CD4-positive, alpha-beta T cell treated with Interleukin-4 for 4 hours (primary cell): ENCODE results near the gene SMC4.
"Not testable (repeated sequence)": the region's sequence is repeated elsewhere in the genome, so short reads cannot be mapped to it uniquely, and the experiment has no call there.

Experiments
- DNase-seq: peaks from one replicate; pipeline ENCODE4 v3.0.0-alpha.2; 2020

Gene SMC4

DNA sequence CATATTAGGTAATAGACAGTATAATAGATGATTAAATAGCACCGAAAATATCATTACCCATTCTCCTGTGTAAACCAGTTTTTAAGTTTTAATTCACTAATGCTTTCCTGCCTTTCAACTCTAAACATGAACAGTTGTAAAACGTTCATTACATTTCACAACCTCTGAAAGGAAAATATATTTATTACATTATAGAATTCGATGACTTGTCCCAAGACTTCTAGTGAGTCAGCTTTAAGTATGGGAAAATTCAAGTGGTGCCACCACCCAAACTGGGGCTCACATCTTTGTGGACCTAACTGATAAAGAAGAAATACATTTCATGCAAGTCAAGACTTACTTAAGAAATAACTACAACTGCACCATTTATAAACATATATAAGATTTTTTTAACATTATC lies 48.1 kb downstream of the SMC4 start:
- DNase-seq: no peak

DNA sequence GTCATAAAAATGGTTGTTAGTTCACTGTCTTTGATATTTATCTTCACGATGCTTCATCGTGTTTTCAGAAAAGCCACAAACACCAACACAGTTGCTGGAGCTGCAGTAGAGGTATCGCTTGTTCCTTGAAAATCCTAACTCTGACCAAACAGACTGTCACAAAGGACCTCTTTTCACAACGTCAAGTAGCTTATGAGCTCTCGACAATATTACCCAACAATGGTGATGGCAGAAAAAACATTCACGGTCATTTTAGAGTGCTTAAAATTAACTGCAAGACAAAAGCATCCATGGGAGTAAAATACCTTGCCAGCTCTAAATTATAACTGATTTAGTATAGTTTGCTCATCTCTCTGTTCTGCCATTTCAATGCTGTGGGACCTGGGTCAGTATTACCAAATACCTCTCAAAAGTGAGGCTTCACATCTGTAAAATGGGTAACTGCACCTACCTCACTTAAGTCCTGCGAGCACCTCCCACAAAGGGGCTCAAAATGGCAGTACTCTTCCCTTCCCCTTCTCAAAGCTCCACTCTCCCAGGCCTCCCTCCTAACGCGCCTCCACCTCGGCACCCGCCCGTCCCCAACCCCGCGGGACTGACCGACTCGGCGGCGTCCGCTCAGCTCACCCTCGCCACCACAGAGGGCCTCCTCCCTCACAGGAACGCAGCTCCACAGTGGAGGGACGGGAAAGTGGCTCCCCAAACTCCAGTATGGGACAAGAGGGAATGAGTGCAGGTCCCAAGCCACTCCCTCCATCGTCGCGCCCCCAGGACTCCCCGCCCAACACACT lies 49.6 kb downstream of the SMC4 start:
- DNase-seq: peak; percentile 43

DNA sequence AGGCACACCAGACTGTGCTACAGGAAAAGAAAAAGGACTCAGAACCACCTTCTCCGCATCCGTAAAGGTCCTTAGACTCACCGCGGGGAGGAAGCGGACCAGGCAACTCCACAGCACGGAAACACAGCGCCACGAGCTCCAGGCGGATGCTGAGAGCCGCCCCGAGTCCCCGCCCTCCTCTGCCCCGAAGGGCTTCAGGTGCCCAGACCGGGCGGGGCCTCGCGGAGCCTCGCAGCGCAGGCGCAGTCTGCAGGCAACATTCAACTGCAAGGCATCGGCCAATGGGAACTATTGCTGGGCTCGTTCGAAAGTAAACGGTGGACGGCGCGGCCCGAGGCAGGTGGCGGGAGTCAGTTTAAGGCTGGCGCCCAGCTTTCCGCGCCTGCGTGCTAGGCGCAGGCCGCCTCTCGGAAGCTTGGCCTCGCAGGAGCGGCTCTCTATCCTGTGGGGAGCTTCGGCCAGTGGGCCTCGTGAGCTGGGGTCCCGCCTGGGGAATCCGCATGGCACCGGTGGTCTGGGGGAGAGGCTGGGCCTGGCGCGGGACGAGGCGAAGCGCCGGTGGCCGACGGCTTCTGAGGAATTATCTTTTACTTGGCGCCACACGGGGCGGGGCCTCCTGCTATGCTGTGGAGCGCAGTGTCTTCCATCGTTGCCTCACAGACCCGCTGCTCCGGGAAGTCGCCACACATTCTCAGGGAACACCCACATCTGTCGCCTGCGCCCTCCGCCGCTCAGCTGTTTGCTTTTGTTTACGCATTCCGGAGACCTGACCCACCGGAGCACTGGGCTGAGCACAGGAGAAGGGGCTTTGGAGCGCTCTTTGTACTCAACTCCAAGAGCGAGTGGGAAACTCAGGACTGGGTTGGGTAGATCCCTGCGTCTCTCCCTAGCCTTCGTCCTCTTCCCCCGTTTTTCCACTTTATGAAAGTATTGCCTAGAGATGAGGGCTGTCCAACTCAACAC lies 50.5 kb downstream of the SMC4 start, which contains the start of gene TRIM59:
Gene TRIM59 (minus strand): TSS at position 151 of the 963 bp plus-strand sequence. CDS start 10,603 bp downstream, outside the sequence.
- DNase-seq: peak; percentile 98

DNA sequence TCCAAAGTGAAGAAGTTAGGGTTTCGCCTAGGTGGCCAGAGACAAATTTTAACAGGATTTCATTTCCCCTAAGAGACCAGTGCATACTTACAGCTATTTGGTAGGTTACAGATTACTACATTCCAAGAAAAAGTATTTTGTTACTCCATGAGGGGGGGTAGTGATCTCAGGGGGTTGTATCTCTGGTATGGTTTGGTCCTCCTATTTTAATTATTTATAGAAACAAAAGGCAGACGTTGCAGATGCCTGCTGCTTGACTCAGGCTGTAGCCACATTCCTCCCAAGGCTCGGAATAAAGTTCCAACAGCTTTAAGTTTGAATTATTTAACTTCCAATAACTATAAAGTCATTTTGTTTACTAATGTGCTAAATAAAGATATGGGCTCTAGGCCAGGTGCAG lies 51.4 kb downstream of the SMC4 start:
- no peak for DNase-seq

DNA sequence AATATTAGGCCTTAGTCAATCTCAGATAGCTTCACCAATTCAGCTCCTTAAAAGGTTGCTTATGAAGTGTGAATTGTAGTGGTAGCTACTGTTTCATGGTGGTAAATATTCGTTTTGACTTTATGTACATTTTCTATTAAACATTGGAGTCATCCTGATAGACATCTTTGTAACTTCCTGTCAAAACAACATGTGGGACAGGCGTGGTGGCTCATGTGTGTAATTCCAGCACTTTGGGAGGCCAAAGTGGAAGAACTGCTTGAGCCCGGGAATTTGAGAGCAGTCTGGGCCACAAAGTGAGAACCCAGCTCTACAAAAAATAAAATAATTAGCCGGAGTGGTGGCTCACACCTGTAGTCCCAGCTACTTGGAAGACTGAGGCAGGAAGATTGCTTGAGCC lies 52.2 kb downstream of the SMC4 start:
- DNase-seq: no peak

DNA sequence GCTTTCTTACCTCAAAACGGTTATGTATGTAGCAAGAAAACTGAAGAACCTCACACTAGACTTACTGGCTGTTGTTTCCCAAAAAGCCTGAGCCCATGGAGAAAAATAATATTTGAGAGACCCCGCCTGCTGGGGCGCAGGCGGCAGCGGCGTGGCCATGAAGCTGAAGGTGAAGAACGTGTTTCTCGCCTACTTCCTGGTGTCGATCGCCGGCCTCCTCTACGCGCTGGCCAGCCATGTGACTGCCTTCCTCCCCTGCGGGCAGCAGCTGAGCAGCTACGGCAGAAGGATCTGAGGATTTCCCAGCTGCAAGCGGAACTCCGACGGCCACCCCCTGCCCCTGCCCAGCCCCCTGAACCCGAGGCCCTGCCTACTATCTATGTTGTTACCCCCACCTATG lies 52.8 kb downstream of the SMC4 start:
- not testable (repeated sequence) for DNase-seq

DNA sequence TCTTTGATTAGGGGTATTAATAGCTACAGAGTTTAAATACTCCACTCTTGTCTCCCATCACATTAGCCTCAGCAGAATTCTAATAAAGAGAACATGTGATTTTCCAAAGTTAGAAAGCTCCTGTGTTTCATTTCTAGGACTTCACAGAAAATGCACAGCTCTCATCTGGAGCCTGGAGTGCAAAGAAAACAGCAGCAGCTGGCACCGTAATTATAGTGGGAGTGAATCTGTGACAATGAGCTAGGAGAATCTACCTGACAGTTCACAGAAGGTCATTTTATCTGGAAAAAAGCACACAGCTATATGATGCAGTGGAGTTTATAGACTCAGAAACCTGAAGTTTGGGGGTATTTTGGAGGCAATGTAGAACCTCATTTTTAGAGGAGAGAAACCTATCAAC lies 55.5 kb downstream of the SMC4 start:
- DNase-seq: no peak

DNA sequence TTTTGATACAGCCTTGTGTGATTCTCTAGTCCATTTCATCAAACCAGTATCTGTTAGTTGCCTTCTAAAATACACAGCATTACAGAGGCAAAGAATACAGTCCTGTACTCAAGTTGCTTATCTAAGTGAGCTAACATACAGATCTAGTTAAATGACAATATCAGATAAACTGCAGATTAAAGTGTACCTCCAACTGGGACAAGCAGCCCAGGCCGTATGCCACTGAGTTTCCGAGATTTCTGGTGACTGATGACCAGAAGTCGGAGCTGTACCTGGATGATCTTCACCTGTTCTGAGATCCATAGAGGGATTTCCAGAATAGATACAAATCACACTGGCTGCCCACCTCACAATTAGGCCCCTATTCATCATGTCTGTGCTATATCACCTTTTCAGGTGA lies 56.4 kb downstream of the SMC4 start:
- no peak for DNase-seq

DNA sequence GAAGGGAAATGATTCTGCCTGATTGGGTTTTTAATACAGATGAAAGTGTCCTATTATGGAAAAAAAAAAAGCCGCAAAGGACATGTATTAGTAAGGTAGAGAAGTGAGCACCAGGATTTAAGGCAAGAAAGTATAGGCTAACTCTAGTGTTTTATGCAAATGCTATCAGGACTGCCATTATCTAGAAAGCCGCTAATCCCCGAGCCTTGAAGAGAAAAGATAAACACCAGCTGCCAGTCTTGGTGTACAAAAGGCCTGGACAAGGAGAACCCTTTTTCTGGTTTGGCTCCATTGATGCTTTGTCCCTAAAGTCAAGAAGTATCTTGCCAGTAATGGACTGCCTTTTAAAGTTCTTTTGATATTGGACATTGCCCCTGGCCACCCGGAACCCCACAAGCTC lies 58.7 kb downstream of the SMC4 start:
- DNase-seq: no peak

DNA sequence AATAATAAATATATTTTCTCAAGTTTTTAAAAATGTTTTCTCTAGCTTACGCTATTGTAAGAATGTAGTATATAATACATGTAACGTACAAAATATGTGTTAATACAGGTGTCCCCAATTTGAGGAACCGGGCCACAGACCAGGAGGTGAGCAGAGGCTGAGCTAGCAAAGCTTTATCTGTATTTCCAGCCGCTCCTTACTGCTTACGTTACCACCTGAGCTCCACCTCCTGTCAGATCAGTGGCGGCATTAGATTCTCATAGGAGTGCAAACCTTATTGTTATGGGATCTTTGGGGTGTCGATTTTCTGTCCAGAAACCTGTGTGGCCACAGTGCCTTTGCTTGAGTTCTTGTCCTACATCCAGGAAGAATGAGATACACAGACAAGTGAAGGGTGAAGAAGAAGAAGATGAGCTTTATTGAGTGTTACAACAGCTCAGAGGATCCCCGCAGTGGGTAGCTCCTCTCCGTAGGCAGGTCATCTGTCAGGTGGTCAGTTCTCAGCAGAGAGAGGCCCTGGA lies 60.1 kb downstream of the SMC4 start:
- no peak for DNase-seq

DNA sequence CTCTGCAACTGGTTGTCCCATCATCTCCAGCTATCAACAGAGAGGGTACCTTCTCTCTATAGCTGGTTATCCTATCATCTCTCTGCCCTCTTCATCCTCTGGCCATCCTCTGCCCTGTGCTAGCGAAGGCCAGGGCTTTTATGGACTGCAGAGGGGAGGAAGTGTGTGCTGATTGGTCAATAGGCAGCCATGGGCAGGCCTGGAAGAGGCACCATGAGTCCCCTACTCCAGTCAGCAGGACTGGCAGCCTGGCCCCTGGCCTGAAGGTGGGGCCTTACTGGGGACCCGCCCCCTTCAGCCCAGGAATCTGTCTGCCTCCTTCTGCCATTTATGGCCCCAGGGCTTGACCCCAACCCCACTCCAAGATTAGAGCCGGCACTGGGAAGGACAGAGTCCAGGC lies 60.6 kb downstream of the SMC4 start:
- no peak for DNase-seq

DNA sequence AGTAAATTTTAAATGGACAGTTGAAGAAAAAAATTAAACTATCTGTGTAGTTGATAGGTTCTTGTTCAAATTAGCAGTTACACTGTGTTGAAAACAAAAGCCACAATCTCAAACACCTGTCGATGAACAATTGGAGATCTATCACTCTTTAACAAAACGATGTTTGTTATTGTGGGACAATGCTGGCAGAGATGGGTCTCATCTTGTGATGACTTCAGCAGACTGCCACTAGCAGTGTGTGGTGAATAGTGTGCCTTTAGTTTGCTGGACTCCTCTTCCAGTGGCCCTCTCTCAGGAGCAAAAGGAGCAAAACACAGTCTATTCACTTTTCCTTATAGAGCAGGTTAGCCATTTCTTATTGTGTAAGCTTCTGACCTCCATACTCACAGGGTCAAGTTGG lies 64.9 kb downstream of the SMC4 start:
- no peak for DNase-seq

DNA sequence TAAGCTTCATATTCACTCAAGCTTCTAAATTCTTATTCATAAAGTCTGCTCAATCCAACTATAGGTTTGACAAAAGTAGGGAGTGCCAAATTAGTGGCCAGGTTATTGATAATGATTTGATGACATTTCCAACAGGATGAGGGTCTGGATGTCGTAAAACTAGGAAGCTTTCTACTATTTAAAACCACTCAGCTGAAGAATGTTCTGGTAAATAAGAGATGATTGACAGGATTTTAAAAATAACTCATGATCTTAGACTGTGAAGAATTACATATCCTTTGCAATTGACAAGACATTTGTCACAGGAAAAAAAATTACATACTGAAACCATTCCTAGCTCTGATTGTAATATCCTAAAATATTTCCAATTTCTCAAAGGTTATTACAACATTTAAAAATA lies 65.5 kb downstream of the SMC4 start:
- DNase-seq: no peak

DNA sequence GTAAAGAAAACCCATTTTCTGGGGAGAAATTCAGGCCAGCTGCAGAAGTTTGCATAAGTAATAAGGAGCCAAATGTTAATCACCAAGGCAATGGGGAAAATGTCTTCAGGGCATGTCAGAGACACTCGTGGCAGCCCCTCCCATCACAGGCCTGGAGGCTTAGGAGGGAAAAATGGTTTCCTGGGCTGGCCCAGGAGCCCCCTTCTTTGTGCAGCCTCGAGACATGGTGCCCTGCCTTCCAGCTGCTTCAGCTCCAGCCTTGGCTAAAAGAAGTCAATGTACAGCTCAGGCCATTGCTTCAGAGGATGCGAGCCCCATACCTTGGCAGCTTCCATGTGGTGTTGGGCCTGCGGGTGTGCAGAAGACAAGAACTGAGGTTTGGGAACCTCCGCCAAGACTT lies 70.7 kb downstream of the SMC4 start:
- no peak for DNase-seq

DNA sequence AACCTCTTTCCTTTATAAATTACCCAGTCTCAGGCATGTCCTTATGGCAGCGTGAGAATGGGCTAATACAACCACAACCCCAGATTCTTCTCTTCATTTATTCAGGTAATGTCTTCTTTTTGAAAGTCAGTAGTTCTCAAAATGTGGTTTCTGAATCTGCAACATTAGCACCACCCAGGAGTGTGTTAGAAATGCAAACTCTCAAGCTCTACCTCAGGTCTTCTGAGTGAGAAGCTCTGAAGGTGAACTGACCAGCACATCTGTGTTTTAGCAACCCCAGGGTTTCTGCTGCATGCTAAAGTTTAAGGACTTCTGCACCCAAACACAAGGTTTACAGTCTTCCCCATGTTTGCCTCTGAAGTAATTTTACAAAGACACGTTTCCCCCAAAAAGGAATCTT lies 72.4 kb downstream of the SMC4 start:
- no peak for DNase-seq

DNA sequence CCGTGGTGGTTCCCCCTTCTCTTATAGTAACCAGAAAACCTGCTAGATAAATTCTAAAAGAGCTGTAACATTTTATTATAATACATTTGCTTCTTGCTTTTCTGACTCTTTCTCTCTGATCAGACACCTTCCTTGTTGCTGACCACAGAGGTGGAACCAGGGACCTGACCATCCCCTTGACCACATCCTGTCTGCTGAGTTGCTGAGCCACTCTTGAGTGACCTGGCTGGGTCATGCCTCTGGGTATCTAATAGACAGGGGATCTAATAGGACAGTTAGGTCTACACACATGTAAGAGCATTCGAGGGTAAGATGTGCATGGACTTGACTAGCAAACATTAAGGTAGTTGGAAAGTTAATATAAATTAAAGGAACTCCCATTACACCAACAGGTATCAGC lies 72.9 kb downstream of the SMC4 start:
- no peak for DNase-seq

DNA sequence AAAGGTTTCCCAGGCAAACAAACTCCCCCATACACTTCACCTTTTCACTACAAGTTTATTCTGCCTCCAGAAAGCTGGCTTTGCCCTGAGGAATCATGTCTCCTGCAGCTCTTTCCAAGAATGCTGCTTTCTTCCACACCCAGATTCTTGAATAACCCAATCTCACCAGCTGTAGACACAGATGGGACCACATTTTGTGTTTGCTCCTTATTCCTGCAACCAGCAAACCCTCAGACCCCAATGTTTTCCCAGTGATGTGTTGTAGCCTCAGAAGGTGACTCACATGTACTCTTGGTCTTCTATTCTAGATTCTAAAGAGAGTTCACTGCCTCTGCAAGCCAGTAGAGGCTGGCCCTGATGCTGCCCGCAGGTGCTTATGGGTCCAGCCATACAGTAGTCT lies 73.8 kb downstream of the SMC4 start:
- DNase-seq: no peak

DNA sequence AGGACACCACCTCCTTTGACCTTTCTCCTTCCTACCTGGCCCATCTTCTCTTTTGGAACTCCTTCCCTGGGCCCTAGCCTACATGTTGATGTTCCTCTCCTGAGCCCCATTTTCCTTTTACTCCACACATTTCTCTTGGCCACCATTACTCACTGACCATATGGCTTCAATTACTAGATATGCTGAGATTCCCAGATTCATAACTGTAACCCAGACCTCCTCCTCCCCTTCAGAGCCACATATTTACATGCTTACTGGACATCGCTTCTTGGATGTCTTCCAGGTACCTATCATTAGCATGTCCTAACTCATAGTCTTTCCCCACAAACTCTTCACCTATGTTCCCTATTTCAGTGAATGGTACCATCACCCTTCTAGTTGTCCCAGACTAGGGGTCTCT lies 74.5 kb downstream of the SMC4 start:
- no peak for DNase-seq

DNA sequence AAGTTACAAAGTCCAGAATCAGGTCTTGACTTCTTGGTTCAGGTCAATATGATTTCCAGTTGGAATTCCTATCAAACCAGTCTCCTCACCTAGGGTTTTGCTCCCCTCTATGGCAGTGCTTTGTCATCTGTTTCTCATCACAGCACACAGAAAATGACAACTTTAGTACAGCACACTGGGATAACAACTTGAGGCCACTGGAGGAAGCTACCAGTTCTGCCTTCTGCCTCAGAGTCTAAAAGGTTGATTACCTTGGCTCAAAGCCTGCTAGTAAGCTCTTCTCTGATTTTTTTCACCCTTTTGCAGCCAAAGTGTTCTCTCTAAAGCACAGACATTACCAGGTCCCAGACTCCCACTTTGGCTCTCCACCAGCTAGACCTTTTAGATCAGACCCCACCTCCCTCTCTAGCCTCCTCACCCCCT lies 75.0 kb downstream of the SMC4 start:
- no peak for DNase-seq

DNA sequence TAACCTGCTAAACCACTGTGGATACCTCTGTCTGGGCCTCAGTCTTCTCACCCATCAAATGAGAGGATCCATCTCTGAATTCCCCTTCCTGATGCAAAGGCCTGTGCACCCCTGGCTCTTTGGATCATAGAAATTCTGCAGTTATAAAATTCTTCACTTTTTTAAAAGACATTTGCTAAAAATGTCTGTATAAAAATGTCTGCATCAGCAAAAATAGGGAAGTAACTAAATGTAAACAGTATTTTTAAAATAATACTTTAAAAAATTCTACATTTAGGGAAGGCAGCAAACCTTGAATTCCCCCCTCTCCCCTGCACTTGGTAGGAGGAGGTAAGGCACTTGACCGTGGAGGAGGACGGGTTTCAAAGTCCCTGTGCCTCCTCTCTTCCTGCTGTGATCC lies 75.7 kb downstream of the SMC4 start:
- DNase-seq: no peak

DNA sequence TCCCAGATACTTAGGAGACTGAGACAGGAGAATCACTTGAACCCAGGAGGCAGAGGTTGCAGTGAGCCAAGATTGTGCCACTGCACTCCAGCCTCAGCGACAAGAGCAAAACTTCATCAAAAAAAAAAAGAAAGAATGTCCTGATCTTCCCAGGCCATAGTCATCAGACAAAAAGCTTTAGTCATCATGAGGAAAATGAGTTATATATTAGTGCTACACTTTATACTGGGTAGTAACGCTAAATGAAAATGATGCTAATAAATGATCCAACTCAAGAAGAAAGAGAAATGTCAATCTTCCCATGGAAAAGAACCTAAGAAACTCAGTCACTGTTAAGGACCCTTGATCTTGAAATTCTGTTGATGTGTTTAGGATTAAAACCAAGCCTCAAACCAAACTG lies 76.4 kb downstream of the SMC4 start:
- no peak for DNase-seq

DNA sequence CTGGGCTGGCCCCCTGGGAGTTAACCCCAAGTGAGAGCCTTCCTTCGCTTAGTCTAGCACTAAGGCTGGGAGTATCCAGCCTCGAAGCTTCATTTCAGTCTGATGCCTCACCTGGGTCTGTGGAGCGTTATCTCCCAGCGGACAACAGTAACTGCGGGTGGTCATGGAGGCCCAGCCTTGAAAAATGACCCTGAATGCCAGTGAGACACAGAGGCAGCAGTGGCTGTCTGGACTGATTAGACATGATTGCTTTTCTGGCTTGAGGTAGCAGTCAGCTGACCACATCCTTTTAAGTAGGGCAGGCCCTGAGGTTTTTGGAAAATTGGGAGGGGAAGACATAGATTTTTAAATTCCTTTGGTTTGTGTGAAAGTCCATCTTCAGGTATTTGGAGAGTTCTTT lies 78.3 kb downstream of the SMC4 start:
- DNase-seq: no peak

DNA sequence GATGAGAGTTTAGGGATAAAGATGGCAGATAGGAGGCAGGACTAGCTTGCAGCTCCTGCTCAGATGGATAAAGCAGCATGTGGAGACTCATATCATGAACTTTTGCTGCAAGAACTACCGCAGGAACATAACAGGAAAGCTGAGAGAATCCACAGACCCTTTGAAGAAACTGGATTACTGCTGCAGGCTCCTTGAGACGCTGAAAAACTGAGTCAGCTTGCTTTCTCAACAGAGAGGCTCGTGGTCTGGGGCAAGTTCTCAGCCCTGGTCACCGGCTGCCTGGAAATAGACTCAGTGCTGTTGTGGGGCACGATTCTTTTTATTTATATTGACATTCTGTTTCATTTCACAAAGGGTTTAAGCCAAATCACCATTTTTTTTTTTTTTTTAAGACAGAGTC lies 78.9 kb downstream of the SMC4 start:
- DNase-seq: no peak

DNA sequence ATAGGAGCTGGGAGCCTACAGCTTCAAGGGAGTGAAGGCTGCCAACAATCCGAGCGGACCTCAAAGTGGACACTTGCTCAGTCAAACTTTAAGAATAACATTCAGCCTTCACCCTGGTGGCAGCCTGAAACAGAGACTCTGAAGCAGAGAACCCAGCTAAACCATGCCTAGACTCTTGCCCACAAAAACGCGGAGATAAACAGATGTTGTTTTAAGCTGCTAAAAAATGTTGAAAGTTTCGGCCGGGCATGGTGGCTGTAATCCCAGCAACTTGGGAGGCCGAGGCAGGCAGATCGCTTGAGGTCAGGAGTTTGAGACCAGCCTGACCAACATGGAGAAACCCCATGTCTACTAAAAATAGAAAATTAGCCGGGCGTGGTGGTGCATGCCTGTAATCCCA lies 79.9 kb downstream of the SMC4 start:
- DNase-seq: no peak
